ENCODE data around the gene ARCN1.
A peak's percentile ranks its signal among the peaks of the same experiment; 100 is the strongest.

ARCN1 gene

DNA sequence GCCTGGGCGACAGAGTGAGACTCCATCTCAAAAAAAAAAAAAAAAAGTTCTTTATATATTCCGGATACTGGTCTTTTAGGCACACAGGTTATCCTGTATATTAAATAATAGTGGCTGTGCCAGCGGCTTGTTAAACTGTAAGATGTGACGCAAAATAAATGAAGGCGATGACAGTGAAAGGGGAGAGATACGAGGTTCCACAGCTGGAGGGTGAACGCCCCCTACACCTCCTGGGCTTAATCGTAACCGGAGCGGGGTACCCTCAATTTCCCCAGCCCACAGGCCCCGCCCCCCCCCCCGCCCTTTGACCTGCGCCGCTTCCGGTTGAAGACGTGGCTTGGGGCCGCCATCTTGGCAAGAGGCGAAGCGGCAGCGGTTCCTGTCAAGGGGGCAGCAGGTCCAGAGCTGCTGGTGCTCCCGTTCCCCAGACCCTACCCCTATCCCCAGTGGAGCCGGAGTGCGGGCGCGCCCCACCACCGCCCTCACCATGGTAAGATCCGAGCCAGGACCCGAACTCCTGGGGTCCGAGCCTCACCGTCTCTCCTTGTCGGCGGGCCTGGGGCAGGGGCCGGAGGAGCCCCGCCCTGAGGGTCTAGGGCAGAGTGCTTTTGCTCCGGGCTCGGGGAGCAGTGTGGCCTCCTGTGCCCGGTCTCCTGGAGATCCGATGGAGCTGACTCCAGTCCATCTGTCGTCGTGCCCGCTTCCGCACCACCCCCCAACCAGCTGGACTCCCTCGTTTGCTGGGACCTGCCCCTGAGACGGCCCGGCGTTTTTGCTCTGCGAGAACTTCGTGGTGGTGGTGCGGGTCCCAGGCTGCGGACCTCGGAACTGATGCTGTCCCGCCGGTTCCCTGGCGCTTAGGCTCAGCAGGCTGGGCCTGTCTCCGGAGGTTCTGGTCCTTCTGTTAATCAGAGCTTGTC is at the start of gene ARCN1:
Gene ARCN1, plus strand, starts transcription at position 349 of the 920 bp plus-strand sequence. Its CDS starts 139 bp downstream, at position 488.
- DNase-seq = peak; percentile 70

DNA sequence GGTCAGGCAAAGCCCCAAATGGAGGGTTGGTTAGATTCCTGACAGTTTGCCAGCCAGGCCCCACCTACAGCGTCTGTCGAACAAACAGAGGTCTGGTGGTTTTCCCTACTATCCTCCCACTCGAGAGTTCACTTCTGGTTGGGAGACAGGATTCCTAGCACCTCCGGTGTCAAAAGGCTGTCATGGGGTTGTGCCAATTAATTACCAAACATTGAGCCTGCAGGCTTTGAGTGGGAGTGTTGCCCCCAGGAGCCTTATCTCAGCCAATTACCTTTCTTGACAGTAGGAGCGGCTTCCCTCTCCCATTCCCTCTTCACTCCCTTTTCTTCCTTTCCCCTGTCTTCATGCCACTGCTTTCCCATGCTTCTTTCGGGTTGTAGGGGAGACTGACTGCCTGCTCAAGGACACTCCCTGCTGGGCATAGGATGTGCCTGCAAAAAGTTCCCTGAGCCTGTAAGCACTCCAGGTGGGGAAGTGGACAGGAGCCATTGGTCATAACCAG is 49.6 kb upstream of the ARCN1 start:
- DNase-seq = no peak

DNA sequence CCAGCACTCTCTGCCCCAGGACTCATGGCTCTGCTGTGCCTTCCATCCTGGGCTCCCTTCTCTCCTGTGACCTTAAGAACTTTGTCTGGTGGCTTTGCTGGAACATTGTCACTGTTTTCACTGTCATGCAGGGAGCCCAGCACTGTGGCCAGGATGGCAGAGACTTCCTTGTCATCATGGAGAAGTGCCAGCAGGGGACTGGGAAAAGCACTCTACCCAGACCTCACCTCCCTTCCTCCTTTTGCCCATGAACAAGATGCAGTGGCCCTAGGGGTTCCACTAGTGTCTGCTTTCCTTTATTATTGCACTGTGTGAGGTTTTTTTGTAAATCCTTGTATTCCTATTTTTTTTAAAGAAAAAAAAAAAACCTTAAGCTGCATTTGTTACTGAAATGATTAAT is 47.9 kb upstream of the ARCN1 start:
- DNase-seq = no peak

DNA sequence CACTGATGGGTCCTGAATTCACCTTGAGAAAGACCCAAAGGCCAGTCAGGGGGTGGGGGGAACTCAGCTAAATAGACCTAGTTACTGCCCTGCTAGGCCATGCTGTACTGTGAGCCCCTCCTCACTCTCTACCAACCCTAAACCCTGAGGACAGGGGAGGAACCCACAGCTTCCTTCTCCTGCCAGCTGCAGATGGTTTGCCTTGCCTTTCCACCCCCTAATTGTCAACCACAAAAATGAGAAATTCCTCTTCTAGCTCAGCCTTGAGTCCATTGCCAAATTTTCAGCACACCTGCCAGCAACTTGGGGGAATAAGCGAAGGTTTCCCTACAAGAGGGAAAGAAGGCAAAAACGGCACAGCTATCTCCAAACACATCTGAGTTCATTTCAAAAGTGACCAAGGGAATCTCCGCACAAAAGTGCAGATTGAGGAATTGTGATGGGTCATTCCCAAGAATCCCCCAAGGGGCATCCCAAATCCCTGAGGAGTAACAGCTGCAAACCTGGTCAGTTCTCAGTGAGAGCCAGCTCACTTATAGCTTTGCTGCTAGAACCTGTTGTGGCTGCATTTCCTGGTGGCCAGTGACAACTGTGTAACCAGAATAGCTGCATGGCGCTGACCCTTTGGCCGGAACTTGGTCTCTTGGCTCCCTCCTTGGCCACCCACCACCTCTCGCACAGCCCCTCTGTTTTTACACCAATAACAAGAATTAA is 47.3 kb upstream of the ARCN1 start:
- DNase-seq = no peak

DNA sequence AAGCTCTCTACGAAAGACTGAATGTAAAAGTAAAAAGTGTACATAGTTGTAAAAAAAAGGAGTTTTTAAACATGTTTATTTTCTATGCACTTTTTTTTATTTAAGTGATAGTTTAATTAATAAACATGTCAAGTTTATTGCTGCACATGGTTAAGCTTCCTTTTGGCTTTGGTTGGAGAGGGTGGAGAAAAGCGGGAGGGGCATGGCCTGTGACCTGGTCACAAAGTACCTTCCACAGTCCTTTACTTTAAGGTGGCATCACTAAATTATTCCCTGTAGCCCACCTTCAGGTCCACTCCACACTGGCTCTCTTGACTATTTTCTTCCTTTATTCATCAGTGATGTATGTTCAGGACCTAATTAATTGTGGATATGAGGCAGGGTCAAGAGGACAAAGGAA is 45.5 kb upstream of the ARCN1 start:
- no peak for DNase-seq

DNA sequence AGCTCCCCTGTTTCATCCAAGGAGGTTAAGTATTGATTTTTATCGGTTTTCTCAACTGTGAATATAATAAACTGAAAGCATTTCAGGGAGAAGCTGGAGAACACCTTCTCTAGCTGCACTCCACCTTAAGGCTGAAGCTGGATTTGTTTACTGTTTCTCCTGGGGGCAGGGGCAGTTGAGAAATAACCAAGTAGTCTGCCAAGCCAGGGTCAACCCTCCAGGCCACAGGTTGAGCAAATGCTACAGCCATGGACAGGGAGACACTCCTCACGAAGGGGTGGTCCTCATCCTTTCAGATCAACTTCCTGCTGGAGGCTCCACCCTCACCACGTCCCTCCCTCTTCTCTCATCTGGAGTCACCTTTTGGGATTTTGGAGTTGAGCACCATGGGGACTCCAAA is 45.1 kb upstream of the ARCN1 start, which contains the start of gene TTC36:
Gene TTC36, plus strand, starts transcription at position 366 of the 400 bp plus-strand sequence. Its CDS starts 21 bp downstream, at position 387.
- no peak for DNase-seq

DNA sequence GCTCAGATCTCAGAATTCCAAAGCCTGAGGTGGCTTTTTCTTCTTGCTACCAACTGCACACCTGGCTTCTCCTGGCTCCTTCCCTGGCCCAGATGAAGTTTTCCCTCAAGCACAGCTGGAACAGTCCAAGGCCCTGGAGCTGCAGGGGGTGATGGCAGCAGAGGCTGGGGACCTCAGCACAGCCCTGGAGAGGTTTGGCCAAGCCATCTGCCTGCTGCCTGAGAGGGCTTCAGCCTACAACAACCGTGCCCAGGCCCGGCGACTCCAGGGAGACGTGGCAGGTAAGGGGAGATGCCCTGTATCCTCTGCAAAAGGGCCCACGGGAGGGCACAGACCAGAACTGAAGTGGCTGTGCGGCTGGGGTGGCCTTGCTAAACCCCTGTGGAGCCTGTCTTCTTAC is 43.7 kb upstream of the ARCN1 start:
- DNase-seq = no peak

DNA sequence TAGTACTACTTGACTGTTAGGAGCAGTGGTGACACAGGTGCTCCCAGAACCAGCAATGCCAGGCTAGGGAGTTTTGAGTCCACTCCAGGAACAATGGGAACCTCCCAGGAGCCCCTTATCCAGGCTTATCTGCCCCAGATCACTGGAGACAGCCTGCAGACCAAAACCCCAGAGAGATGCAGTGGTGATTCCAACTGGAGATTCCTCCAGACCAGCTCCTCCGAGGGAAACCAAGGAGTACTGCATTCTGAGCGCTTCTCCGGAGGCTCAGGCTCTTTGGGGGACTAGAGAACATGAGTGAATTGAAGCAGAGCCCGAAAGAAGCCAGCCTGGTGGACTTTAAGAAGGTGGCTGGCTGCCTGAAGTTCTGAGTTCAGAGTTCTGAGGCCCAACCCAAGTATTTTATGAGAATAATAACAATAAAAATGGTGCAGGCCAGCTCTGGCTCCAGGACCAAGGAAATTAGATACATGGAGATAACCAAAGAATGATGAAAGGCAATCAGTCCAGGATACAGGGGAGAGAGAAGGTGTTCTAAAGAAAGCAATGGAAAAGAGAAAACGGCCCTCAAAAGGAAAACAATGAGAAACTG is 42.5 kb upstream of the ARCN1 start:
- DNase-seq = no peak

DNA sequence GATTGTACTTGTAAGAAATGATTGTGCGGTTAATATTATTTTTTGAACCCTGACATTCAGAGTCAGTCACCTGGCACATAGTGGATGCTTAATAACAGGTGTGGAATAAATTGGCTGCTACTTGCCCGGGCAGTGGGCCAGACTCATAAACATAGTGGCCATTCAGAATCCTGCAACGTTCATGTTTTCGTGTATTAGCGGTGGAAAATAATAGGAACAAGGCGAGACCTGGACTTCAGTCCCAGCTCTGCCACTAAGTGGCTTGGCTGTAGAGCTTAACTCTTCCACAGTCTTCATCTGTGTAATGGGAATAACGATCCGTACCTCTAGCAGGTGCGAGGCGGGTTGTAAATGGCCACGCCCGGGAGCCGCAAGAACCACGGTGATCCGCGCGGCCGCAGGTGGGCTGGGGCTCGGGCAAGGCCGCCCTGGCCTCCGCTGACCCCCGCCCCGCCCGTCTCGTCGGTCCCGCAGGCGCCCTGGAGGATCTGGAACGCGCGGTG is 42.0 kb upstream of the ARCN1 start:
- peak; percentile 79 for DNase-seq

DNA sequence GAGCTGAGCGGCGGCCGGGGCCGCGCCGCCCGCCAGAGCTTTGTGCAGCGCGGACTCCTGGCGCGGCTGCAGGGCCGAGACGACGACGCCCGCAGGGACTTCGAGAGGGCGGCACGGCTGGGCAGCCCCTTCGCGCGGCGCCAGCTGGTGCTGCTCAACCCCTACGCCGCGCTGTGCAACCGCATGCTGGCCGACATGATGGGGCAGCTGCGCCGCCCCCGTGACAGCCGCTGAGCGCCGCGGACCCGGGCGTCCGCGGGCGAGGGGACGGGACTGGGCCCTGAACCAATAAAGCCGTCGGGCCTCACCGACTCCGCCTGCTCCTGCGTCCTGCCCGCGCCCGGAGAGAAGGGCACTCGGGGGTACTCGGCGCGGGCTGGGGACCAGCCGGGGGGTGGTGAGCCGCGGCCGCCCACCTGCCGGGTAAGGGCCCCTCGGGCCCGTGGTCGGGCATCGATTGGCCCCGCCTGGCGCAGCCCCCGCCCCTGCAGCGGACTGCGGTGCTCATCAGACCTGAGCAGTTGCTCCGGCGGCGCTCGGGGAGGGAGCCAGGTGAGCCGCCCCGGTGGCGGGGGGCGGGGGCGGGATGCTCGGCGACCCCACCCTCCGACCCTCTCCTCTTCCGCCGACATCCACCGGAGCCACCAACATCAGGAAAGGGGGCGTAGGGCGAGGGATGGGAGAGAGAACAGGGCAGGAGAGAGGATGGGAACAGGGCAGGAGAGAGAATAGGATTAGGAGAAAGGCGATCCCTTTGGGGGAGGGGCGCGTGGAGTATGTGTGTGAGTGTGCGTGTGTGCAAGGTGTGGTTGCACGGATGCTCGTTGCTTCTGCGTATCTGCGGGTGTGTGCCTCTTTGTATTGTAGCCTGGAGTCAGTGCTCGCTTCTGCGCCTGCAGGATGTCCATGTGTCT is 41.3 kb upstream of the ARCN1 start, which contains the start of gene TMEM25:
Gene TMEM25, plus strand, starts transcription at position 510 of the 914 bp plus-strand sequence. CDS start 610 bp downstream, outside the sequence.
- DNase-seq = peak; percentile 68

DNA sequence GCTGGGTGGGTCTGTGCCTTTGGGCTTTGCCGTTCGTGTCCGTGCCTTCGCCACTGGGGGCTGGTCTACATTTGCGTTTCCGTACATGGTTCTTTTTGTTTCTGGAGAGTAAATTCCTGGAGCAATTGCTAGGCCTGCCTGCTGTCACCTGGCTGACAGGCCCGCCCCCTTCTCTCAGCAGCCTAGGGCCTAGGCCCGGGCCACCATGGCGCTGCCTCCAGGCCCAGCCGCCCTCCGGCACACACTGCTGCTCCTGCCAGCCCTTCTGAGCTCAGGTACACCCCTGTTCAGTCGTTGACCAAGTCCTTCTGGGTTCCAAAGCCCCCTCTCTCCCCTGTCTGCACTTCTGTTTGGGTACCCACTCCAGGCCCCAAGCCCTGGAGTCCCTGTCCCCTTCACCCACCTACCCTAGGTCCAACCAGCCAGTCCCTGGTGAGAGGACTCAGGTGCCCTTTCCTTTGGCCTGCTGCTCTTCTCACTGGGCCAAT is 40.6 kb upstream of the ARCN1 start:
- DNase-seq = peak; percentile 30

DNA sequence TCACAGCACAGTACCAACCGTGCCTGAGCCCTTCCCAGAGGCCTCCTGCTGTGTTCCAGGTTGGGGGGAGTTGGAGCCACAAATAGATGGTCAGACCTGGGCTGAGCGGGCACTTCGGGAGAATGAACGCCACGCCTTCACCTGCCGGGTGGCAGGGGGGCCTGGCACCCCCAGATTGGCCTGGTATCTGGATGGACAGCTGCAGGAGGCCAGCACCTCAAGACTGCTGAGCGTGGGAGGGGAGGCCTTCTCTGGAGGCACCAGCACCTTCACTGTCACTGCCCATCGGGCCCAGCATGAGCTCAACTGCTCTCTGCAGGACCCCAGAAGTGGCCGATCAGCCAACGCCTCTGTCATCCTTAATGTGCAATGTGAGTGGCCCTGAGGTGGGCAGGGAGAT is 40.1 kb upstream of the ARCN1 start:
- no peak for DNase-seq

DNA sequence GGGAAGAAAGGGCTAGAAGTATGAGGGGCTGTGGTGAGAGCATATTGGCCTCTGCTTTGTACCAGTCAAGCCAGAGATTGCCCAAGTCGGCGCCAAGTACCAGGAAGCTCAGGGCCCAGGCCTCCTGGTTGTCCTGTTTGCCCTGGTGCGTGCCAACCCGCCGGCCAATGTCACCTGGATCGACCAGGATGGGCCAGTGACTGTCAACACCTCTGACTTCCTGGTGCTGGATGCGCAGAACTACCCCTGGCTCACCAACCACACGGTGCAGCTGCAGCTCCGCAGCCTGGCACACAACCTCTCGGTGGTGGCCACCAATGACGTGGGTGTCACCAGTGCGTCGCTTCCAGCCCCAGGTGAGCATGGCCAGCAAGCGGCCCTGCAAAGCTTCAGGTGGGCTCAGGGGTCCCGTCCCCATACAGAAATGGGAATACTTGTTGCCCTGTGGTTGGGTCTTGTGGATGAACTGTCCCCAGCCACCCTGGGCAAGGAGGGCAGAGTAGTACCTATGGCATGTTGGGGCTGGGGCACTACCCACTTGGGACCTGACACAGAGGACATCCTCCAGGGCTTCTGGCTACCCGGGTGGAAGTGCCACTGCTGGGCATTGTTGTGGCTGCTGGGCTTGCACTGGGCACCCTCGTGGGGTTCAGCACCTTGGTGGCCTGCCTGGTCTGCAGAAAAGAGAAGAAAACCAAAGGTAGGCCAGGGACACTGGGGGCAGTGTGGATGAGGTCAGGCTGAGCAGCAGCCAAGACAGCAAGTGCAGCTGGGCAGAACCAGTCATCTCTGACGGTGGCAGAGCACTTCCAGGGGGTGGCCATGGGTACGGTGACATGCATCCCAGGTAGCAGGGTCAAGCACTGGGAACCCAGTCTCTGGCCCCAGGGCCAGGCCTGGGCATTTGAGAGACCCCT is 39.1 kb upstream of the ARCN1 start:
- no peak for DNase-seq

DNA sequence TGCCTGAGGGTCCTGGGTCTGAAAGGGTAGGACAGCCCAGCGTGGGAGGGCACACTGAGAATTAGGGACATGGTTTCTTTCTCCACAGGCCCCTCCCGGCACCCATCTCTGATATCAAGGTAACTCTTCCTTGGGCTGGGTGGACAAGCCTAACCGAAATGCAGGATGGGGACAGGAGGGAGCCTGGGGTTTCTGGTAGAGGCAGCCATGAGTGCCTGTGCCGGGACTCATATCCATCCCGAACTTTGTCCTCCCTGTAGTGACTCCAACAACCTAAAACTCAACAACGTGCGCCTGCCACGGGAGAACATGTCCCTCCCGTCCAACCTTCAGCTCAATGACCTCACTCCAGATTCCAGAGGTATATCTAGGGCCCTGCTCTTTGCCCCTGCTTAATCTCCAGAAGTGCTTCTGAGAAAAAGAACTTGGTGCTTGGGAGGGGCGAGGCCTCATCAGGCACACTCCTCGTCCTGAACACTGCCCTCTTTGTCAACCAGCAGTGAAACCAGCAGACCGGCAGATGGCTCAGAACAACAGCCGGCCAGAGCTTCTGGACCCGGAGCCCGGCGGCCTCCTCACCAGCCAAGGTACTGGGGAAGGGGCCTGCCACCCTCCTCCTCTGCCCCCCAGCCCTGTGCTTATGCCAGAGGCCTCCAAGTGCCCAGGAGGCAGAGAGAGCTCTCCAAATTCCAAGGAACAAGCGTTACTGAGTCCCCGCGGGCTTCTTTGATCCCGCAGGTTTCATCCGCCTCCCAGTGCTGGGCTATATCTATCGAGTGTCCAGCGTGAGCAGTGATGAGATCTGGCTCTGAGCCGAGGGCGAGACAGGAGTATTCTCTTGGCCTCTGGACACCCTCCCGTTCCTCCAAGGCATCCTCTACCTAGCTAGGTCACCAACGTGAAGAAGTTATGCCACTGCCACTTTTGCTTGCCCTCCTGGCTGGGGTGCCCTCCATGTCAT is 38.2 kb upstream of the ARCN1 start:
- DNase-seq = no peak

DNA sequence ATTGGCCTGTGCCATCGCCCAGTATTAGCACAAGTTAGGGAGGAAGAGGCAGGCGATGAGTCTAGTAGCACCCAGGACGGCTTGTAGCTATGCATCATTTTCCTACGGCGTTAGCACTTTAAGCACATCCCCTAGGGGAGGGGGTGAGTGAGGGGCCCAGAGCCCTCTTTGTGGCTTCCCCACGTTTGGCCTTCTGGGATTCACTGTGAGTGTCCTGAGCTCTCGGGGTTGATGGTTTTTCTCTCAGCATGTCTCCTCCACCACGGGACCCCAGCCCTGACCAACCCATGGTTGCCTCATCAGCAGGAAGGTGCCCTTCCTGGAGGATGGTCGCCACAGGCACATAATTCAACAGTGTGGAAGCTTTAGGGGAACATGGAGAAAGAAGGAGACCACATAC is 36.9 kb upstream of the ARCN1 start:
- no peak for DNase-seq

DNA sequence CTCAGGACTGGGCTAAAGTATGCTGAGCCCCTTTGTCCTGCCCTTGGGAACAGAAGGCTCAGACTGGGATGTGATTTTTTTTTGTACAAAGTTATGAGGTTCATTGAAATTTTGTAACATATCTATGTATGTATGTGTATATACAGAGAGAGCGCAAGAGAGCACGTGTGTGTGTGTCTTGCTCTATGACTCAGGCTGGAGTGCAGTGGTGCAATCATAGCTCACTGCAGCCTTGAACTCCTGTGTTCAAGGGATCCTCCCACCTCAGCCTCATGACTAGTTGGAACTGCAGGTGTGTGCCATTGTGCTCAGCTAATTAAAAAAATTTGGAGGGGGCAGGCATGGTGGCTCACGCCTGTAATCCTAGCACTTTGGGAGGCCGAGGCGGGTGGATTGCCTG is 35.5 kb upstream of the ARCN1 start:
- no peak for DNase-seq

DNA sequence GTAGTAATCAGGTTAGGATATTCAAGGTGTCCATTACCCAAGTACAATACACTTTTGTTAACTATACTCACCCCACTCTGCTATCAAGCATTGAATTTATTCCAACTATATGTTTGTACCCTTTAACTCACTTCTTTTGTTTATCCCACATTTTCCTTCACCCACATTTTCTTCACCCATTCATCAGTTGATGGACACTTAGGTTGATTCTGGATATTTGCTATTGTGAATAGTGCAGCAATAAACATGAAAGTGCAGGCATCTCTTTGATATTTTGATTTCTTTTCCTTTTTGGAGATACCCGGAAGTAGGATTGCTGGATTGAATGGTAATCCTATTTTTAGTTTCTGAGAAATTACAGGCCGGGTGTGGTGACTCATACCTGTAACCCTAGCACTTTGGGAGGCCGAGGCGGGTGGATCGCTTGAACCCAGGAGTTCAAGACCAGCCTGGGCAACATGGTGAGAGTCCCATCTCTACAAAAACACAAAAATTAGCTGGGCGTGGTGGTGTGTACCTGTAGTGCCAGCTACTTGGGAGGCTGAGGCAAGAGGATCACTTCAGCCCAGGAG is 34.7 kb upstream of the ARCN1 start:
- no peak for DNase-seq

DNA sequence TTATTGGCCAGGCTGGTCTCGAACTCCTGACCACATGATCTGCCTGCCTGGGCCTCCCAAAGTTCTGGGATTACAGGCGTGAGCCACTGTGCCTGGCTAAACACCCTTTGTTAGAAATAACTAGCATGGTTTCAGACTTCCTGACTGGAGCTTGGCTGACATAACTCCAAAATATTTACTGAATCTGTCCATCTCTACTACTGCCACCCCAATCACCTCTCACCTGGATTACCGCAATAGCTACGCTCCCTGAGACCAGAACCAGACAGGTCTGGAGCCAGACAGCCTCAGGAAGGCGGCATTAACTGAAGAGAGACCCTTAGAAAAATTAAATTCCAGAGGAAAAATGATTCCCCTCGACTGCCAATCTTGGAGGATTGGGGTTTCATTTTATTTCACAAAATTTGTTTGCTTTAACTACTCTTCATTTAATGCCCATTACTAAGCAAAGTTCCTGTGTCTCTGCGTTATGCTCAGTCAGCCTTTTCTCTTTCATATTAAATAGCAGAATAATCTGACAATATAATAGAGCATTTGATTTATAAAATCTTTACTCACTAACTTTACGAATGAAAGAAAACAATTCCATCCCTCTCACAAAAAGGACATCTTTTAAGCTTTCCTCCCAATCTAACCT is 28.1 kb upstream of the ARCN1 start:
- no peak for DNase-seq

DNA sequence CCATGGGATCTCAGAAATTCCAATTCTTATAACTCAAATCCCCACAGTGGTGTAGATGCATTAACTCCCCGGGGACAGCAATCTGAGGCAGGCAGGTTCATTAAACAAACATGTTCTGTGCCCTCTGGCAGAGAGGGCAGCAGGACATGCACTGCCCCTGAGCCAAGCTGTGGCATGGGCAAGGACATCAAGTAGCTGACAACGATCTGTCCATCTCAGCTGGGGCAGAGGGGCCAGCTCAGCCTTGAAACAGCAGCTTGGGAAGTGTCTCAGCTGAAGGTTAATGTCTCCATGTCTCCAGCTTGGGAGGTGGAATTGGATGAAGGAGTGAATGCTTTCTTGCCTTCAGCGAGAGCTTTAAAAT is 27.6 kb upstream of the ARCN1 start:
- no peak for DNase-seq
